GM23248 (cell line): Measurements from ENCODE around the gene TMEM131. TPM values are rescaled to one million over a fixed set of nuclear protein-coding genes. Genes with fewer than 3 reads are reported as not detected.

Experiments used
- DNase-seq: peaks from one replicate; pipeline ENCODE4 v3.0.0-alpha.2; 2015
- H2AFZ ChIP-seq: fragments of 200-600 bp; sonication (generic); 2 replicates; pipeline ENCODE4 v1.6.1; 2016; ENCODE audit warnings: antibody characterized with exemption
- H3F3A ChIP-seq: fragments of 200-600 bp; sonication (generic); 2 replicates; pipeline ENCODE4 v1.6.1; 2016; ENCODE audit warnings: mild to moderate bottlenecking, antibody characterized with exemption, mixed run types; ENCODE audit not compliant: insufficient read depth
- H3K27ac ChIP-seq: fragments of 200-600 bp; sonication (generic); 2 replicates; pipeline ENCODE4 v1.5.1; 2016; ENCODE audit warnings: mild to moderate bottlenecking
- H3K27me3 ChIP-seq: fragments of 200-600 bp; sonication (generic); replicated peaks from 2 replicates; pipeline ENCODE4 v1.6.1; 2016; ENCODE audit warnings: mild to moderate bottlenecking; ENCODE audit not compliant: insufficient read depth
- H3K36me3 ChIP-seq: fragments of 200-600 bp; sonication (generic); 2 replicates; pipeline ENCODE4 v1.6.1; 2016; ENCODE audit warnings: low read depth, mild to moderate bottlenecking
- H3K4me1 ChIP-seq: fragments of 200-600 bp; sonication (generic); 2 replicates; pipeline ENCODE4 v1.6.1; 2016; ENCODE audit warnings: mild to moderate bottlenecking; ENCODE audit not compliant: insufficient read depth
- H3K4me2 ChIP-seq: fragments of 200-600 bp; sonication (generic); one replicate; pipeline ENCODE4 v1.6.1; 2016; ENCODE audit warnings: mild to moderate bottlenecking; ENCODE audit not compliant: unreplicated experiment
- H3K4me3 ChIP-seq: fragments of 200-600 bp; sonication (generic); 2 replicates; pipeline ENCODE4 v1.5.1; 2016; ENCODE audit warnings: mild to moderate bottlenecking
- H3K79me2 ChIP-seq: fragments of 200-600 bp; sonication (generic); 2 replicates; pipeline ENCODE4 v1.6.1; 2016; ENCODE audit warnings: mild to moderate bottlenecking; ENCODE audit not compliant: insufficient read depth
- H3K9ac ChIP-seq: fragments of 200-600 bp; sonication (generic); 2 replicates; pipeline ENCODE4 v1.6.1; 2016; ENCODE audit warnings: mild to moderate bottlenecking
- H3K9me2 ChIP-seq: fragments of 200-600 bp; sonication (generic); 2 replicates; pipeline ENCODE4 v1.6.1; 2016; ENCODE audit warnings: mixed run types, mild to moderate bottlenecking, moderate library complexity; ENCODE audit not compliant: insufficient read depth
- H3K9me3 ChIP-seq: fragments of 200-600 bp; sonication (generic); one replicate; pipeline ENCODE4 v1.6.1; 2017; ENCODE audit warnings: low read depth
- H4K20me1 ChIP-seq: fragments of 200-600 bp; sonication (generic); 2 replicates; pipeline ENCODE4 v1.6.0; 2016; ENCODE audit not compliant: insufficient read depth
- EZH2 ChIP-seq: fragments of 200-600 bp; sonication (generic); IDR thresholded peaks from 2 replicates; pipeline ENCODE4 v1.6.1; 2018; ENCODE audit warnings: antibody characterized with exemption, mild to moderate bottlenecking; ENCODE audit not compliant: insufficient read depth, poor library complexity, severe bottlenecking
- EZH2phosphoT487 ChIP-seq: fragments of 200-600 bp; sonication (generic); IDR thresholded peaks from 2 replicates; pipeline ENCODE4 v1.6.1; 2018; ENCODE audit warnings: antibody characterized with exemption, moderate library complexity, mild to moderate bottlenecking, low read depth; ENCODE audit not compliant: insufficient read depth
- WGBS, 2 experiments: methylation state at CpG; one replicate each; pipeline ENCODE4 v1.1.6; 2015 to 2017; ENCODE audit warnings: low lambda C conversion rate in 2 of 2, low coverage in 1 of 2; ENCODE audit errors: missing lambda C conversion rate in 2 of 2; 5-methylcytosine and 5-hydroxymethylcytosine counted together
- in situ Hi-C: fragments of 300-500 bp; cut with MboI; formaldehyde crosslinking; loops from 2 replicates; pipeline ENCODE4 v1.15.0; 2020
- polyA plus RNA-seq: library from polyadenylated mRNA; unstranded; fragments of >200 nt; fragmentation: Nextera tagmentation; extraction: Ambion mirVana; gene quantifications from 2 replicates; pipeline ENCODE4 v1.2.1, GENCODE V29; 2016
- total RNA-seq: library from RNA; depleted of rRNA; stranded (reverse); fragments of >200 nt; shearing (Covaris generic); gene quantifications from 2 replicates; pipeline ENCODE4 v1.2.3, GENCODE V29; 2014

TMEM131 gene
- total and polyA plus RNA-seq, 2 experiments from 2014 or later = 15.7 to 16.4 TPM

GRCh38 chr2:97761192-97761591, 234.6 kb downstream of the TMEM131 start:
- WGBS, 2 experiments = 89 to 93% methylated on average over 23 of the region's 23 CpGs
- Histone ChIP-seq H3K4me3 (no peak overlapping the region), H3K27ac (no peak overlapping the region), H3F3A (no peaks in the 10 kb centered on the region), H2AFZ (no peak overlapping the region), H3K9me2 (no peaks in the 10 kb centered on the region), H3K4me2 (no peak overlapping the region), H3K9me3 (no peaks in the 10 kb centered on the region), H3K79me2 (no peaks in the 10 kb centered on the region), H3K4me1 (no peaks in the 10 kb centered on the region), H3K27me3 (no peaks in the 10 kb centered on the region), H3K9ac (no peak overlapping the region), H4K20me1 (no peaks in the 10 kb centered on the region), H3K36me3 (peaks cover 22% of the 10 kb centered on the region)
- in situ Hi-C loops = no loop called here
- TF ChIP-seq EZH2 = no peak
- TF ChIP-seq EZH2phosphoT487 = no peak
- no peak for DNase-seq

GRCh38 chr2:97760480-97761049, 235.2 kb downstream of the TMEM131 start:
- H3K9ac ChIP-seq = no peak overlapping the region
- H3K27ac ChIP-seq = no peak overlapping the region
- H3K79me2 ChIP-seq = no peaks in the 10 kb centered on the region
- H3K36me3 ChIP-seq = peaks cover 21% of the 10 kb centered on the region
- no peaks in the 10 kb centered on the region for H3F3A ChIP-seq
- TF ChIP-seq EZH2phosphoT487 = no peak
- in situ Hi-C loops = no loop called here
- H3K4me2 ChIP-seq = no peak overlapping the region
- no peaks in the 10 kb centered on the region for H3K4me1 ChIP-seq
- H3K9me2 ChIP-seq = no peaks in the 10 kb centered on the region
- H3K4me3 ChIP-seq = no peak overlapping the region
- H4K20me1 ChIP-seq = no peaks in the 10 kb centered on the region
- 95% methylated on average over 17 of the region's 17 CpGs for WGBS, 2 experiments
- no peaks in the 10 kb centered on the region for H3K9me3 ChIP-seq
- no peaks in the 10 kb centered on the region for H3K27me3 ChIP-seq
- H2AFZ ChIP-seq = no peak overlapping the region
- no peak for DNase-seq

GRCh38 chr2:97759727-97760407, 235.9 kb downstream of the TMEM131 start:
- H3K79me2 ChIP-seq = no peaks in the 10 kb centered on the region
- no peak overlapping the region for H3K4me2 ChIP-seq
- no peak overlapping the region for H3K9ac ChIP-seq
- 89 to 90% methylated on average over 9 of the region's 9 CpGs for WGBS, 2 experiments
- H2AFZ ChIP-seq = no peak overlapping the region
- no peaks in the 10 kb centered on the region for H3K9me2 ChIP-seq
- no peaks in the 10 kb centered on the region for H4K20me1 ChIP-seq
- DNase-seq = no peak
- no peaks in the 10 kb centered on the region for H3K27me3 ChIP-seq
- no peaks in the 10 kb centered on the region for H3F3A ChIP-seq
- no peak overlapping the region for H3K4me3 ChIP-seq
- no peaks in the 10 kb centered on the region for H3K4me1 ChIP-seq
- in situ Hi-C loops = no loop called here
- TF ChIP-seq EZH2phosphoT487 (no peak), EZH2 (no peak)
- H3K27ac ChIP-seq = no peak overlapping the region
- H3K9me3 ChIP-seq = no peaks in the 10 kb centered on the region
- peaks cover 16% of the 10 kb centered on the region for H3K36me3 ChIP-seq

- H3K36me3 ChIP-seq = peaks cover 16% of the 10 kb centered on the region
- 88 to 96% methylated on average over 1 of the region's 1 CpG for WGBS, 2 experiments
These were observed 237.5 kb downstream of the TMEM131 start for GRCh38 chr2:97758131-97758705.

More at GRCh38 chr2:97758131-97758705, 237.5 kb downstream of the TMEM131 start:
- no peak overlapping the region for H2AFZ ChIP-seq
- H3K27ac ChIP-seq = no peak overlapping the region
- peaks cover 2% of the 10 kb centered on the region; the same call in 1 of the 2 replicates for H3K4me1 ChIP-seq
- no peaks in the 10 kb centered on the region for H3K79me2 ChIP-seq
- no peak for TF ChIP-seq EZH2phosphoT487
- no peak for TF ChIP-seq EZH2
- no peaks in the 10 kb centered on the region for H3K9me3 ChIP-seq
- H4K20me1 ChIP-seq = no peaks in the 10 kb centered on the region
- H3K4me2 ChIP-seq = no peak overlapping the region
- no peak overlapping the region for H3K9ac ChIP-seq
- DNase-seq = no peak
- H3K27me3 ChIP-seq = no peaks in the 10 kb centered on the region
- no peak overlapping the region for H3K4me3 ChIP-seq
- H3K9me2 ChIP-seq = no peaks in the 10 kb centered on the region
- in situ Hi-C loops = no loop called here
- peaks cover 3% of the 10 kb centered on the region; the same call in 1 of the 2 replicates for H3F3A ChIP-seq
